Smooth muscle cell (in vitro differentiated cells): ENCODE data around the gene LST1. TPM values are rescaled to one million over a fixed set of nuclear protein-coding genes. Genes with fewer than 3 reads are reported as not detected.

ENCODE experiments used
- DNase-seq: peaks from one replicate; lab custom pipeline; 2025; ENCODE audit not compliant: unreplicated experiment; lab: John Stamatoyannopoulos, UW
- H2AFZ ChIP-seq: fragments of 200-600 bp; sonication (generic); 2 replicates; pipeline ENCODE4 v1.6.0; 2016; ENCODE audit warnings: antibody characterized with exemption, low read depth, mild to moderate bottlenecking
- H3F3A ChIP-seq: fragments of 200-600 bp; sonication (generic); 2 replicates; pipeline ENCODE4 v1.6.0; 2017; ENCODE audit warnings: antibody characterized with exemption, low read depth
- H3K27ac ChIP-seq: fragments of 200-600 bp; sonication (generic); 2 replicates; pipeline ENCODE4 v1.5.1; 2016; ENCODE audit warnings: low read depth, mild to moderate bottlenecking
- H3K27me3 ChIP-seq: fragments of 200-600 bp; sonication (generic); 2 replicates; pipeline ENCODE4 v1.6.1; 2016; ENCODE audit warnings: low read depth, mild to moderate bottlenecking
- H3K36me3 ChIP-seq: fragments of 200-600 bp; sonication (generic); 2 replicates; pipeline ENCODE4 v1.5.1; 2016; ENCODE audit warnings: low read depth
- H3K4me1 ChIP-seq: fragments of 200-600 bp; sonication (generic); 2 replicates; pipeline ENCODE4 v1.5.1; 2016; ENCODE audit warnings: low read depth
- H3K4me2 ChIP-seq: fragments of 200-600 bp; sonication (generic); 2 replicates; pipeline ENCODE4 v1.6.0; 2016; ENCODE audit warnings: mild to moderate bottlenecking
- H3K4me3 ChIP-seq: fragments of 200-600 bp; sonication (generic); 2 replicates; pipeline ENCODE4 v1.5.1; 2016; ENCODE audit warnings: mild to moderate bottlenecking
- H3K79me2 ChIP-seq: fragments of 200-600 bp; sonication (generic); 2 replicates; pipeline ENCODE4 v1.6.0; 2016; ENCODE audit warnings: low read depth, mild to moderate bottlenecking
- H3K9ac ChIP-seq: fragments of 200-600 bp; sonication (generic); 2 replicates; pipeline ENCODE4 v1.6.0; 2016; ENCODE audit warnings: low read depth
- H3K9me3 ChIP-seq: fragments of 200-600 bp; sonication (generic); replicated peaks from 2 replicates; pipeline ENCODE4 v1.5.1; 2016; ENCODE audit warnings: low read depth
- H4K20me1 ChIP-seq: fragments of 200-600 bp; sonication (generic); 2 replicates; pipeline ENCODE4 v1.6.0; 2016; ENCODE audit warnings: low read depth
- WGBS: methylation state at CpG from one replicate; pipeline ENCODE4 v1.1.7; 2016; ENCODE audit warnings: low lambda C conversion rate; 5-methylcytosine and 5-hydroxymethylcytosine counted together
- polyA plus RNA-seq: library from polyadenylated mRNA; unstranded; fragments of >200 nt; fragmentation: Nextera tagmentation; extraction: Ambion mirVana; gene quantifications from 2 replicates; pipeline ENCODE4 v1.2.1, GENCODE V29; 2016
- total RNA-seq: library from RNA; depleted of rRNA; stranded (reverse); fragments of >200 nt; gene quantifications from 2 replicates; pipeline ENCODE4 v1.2.3, GENCODE V29; 2014
- TF ChIP-seq, protein P1 (sequence below): fragments of 200-600 bp; sonication (generic); IDR thresholded peaks from 2 replicates; pipeline ENCODE4 v1.5.1; 2017; ENCODE audit warnings: borderline replicate concordance, mild to moderate bottlenecking, antibody characterized with exemption; ENCODE audit not compliant: insufficient read depth, poor library complexity, severe bottlenecking

Gene LST1
- total and polyA plus RNA-seq, 2 experiments from 2014 or later: 1.4 TPM; not detected in 1

DNA sequence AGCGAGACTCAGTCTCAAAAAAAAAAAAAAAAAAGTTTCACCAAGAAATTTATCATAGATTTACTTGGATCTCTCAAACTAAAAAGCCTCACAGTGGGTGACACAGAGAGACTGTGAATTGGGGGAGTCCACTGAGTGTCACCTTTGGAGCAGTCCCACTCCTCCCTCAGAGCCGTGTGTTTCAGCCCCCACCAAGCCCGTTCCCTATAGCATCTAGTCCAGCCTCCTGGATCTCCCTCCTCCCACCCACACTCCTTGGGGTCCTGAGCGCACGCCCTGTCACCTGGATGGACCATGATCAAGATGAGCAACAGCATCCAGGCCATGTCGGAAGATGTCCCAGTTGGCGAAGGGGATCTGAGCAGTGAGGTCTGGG, 6.3 kb downstream of the LST1 start:
- Histone ChIP-seq H4K20me1 (no peaks in the 10 kb centered on the region), H3F3A (no peaks in the 10 kb centered on the region), H3K4me1 (no peaks in the 10 kb centered on the region), H3K9me3 (no peaks in the 10 kb centered on the region), H3K27ac (no peak overlapping the region), H3K79me2 (no peaks in the 10 kb centered on the region), H3K4me3 (no peak overlapping the region), H3K36me3 (no peaks in the 10 kb centered on the region), H3K9ac (no peak overlapping the region), H3K27me3 (no peaks in the 10 kb centered on the region), H2AFZ (no peak overlapping the region), H3K4me2 (no peak overlapping the region)
- no peak for DNase-seq
- TF ChIP-seq, protein P1, sequence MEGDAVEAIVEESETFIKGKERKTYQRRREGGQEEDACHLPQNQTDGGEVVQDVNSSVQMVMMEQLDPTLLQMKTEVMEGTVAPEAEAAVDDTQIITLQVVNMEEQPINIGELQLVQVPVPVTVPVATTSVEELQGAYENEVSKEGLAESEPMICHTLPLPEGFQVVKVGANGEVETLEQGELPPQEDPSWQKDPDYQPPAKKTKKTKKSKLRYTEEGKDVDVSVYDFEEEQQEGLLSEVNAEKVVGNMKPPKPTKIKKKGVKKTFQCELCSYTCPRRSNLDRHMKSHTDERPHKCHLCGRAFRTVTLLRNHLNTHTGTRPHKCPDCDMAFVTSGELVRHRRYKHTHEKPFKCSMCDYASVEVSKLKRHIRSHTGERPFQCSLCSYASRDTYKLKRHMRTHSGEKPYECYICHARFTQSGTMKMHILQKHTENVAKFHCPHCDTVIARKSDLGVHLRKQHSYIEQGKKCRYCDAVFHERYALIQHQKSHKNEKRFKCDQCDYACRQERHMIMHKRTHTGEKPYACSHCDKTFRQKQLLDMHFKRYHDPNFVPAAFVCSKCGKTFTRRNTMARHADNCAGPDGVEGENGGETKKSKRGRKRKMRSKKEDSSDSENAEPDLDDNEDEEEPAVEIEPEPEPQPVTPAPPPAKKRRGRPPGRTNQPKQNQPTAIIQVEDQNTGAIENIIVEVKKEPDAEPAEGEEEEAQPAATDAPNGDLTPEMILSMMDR: no peak
- WGBS: 94% methylated on average over 7 of the region's 7 CpGs

DNA sequence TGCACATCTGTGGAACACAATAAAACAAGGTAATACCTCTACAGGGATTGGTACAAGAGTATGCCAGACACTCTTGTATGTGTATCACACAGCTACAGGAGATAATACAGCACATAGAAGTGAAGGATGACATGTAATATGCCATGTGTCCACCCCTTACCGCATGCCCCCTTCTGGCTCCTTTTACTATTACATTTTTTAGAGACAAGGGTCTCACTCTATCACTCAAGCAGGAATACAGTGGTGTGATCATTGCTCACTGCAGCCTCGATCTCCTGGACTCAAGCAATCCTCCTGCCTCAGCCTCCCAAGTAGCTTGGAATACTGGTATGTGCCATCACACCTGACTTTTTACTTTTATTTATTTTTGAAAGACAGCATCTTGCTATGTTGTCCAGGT, 10.9 kb downstream of the LST1 start:
- 53% methylated on average over 2 of the region's 2 CpGs for WGBS
- Histone ChIP-seq H3K27me3 (no peaks in the 10 kb centered on the region), H4K20me1 (no peaks in the 10 kb centered on the region), H2AFZ (no peak overlapping the region), H3K9me3 (no peaks in the 10 kb centered on the region), H3F3A (no peaks in the 10 kb centered on the region), H3K4me2 (no peak overlapping the region), H3K9ac (no peak overlapping the region), H3K4me1 (no peaks in the 10 kb centered on the region), H3K4me3 (no peak overlapping the region), H3K36me3 (no peaks in the 10 kb centered on the region), H3K79me2 (no peaks in the 10 kb centered on the region), H3K27ac (no peak overlapping the region)
- no peak for DNase-seq
- TF ChIP-seq, protein P1: peak; percentile 29

DNA sequence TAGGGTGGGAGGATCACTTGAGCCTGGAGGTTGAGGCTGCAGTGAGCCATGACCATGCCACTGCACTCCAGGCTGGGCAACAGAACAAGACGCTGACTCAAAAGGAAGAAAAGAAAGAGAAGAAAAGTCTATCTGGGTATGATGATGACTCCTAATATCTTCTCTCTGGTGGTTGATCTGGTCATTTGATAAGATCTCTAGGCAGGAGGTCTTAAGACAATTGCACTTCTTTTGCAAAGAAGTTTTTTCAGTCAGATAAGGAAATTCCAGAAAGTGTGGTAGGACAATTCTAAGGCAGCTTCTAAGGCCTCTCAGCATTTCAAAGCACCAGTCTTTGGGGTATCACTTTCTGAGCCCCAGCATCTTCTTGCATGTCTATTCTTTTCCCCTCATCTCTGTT, 21.2 kb downstream of the LST1 start:
- DNase-seq: no peak
- Histone ChIP-seq H3K9ac (no peak overlapping the region), H3K4me2 (no peak overlapping the region), H3K27me3 (no peaks in the 10 kb centered on the region), H3K9me3 (no peaks in the 10 kb centered on the region), H3F3A (no peaks in the 10 kb centered on the region), H3K4me3 (no peak overlapping the region), H3K27ac (no peak overlapping the region), H2AFZ (no peak overlapping the region), H3K36me3 (no peaks in the 10 kb centered on the region), H3K79me2 (no peaks in the 10 kb centered on the region), H3K4me1 (no peaks in the 10 kb centered on the region), H4K20me1 (no peaks in the 10 kb centered on the region)
- 65% methylated on average over 1 of the region's 1 CpG for WGBS
- TF ChIP-seq, protein P1: no peak

DNA sequence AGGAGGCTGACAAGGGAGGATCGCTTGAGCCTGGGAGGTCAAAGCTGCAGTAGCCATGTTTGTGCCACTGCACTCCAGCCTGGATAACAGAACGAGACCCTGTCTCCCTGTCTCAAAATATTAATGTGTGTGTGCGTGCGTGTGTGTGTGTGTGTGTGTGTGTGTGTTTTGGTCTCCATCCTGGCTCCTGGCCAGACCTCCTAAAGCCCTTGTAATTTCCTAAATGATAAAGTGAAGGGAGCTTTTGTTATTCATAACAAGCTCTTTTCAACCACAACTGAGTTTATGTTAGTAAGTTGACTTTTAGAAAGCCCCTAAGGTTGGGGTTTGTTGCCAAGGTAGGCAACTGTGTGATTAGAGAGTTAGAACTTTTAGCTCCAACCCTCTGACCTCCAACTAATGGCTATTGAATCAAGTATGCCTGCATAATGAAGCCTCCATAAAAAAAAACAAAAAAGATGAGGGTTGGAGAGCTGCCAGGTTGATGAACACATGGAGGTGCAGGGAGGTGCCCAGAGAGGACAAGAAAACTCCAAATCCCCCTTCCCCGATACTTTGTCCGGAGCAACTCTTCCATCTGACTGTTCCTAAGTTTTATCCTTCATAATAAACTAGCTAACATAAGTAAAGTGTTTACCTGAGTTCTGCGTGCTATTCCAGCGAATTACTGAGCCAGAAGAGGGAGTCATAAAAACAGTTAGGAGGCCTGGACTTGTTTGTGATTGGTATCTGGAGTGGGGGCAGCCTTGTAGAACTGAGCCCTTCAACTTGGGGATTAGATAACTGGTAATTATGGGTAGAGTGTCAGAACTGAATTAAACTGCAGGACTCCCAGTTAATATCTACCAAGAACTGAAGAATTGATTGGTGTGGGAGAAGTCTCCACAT, 23.7 kb downstream of the LST1 start:
- H3K4me1 ChIP-seq: no peaks in the 10 kb centered on the region
- no peaks in the 10 kb centered on the region for H3F3A ChIP-seq
- H3K9me3 ChIP-seq: no peaks in the 10 kb centered on the region
- no peaks in the 10 kb centered on the region for H3K36me3 ChIP-seq
- no peaks in the 10 kb centered on the region for H4K20me1 ChIP-seq
- H3K27ac ChIP-seq: no peak overlapping the region
- no peak for DNase-seq
- WGBS: 77% methylated on average over 8 of the region's 8 CpGs
- TF ChIP-seq, protein P1: no peak
- H3K79me2 ChIP-seq: no peaks in the 10 kb centered on the region
- no peak overlapping the region for H3K4me2 ChIP-seq
- H3K9ac ChIP-seq: no peak overlapping the region
- H3K27me3 ChIP-seq: no peaks in the 10 kb centered on the region
- no peak overlapping the region for H3K4me3 ChIP-seq
- no peak overlapping the region for H2AFZ ChIP-seq
